Testis (tissue), 2 donors: ENCODE results near the gene ODAD3.
"Not testable (repeated sequence)": the region's sequence is repeated elsewhere in the genome, so short reads cannot be mapped to it uniquely, and the experiment has no call there.

ENCODE experiments used
- POLR2A ChIP-seq: fragments of 450-650 bp; IDR thresholded peaks from one replicate; pipeline ENCODE4 v1.6.1; 2017; ENCODE audit warnings: antibody characterized with exemption, mild to moderate bottlenecking, moderate library complexity
- TF ChIP-seq, protein P1 (sequence below), 3 experiments: fragments of 450-650 bp in 2 of 3; fragments of 200-600 bp in 1 of 3; sonication (generic) in 1 of 3; IDR thresholded peaks; one replicate each; pipeline ENCODE4 v1.5.1; 2016 to 2019; ENCODE audit warnings: antibody characterized with exemption in 3 of 3, mild to moderate bottlenecking in 2 of 3, moderate library complexity in 1 of 3

DNA sequence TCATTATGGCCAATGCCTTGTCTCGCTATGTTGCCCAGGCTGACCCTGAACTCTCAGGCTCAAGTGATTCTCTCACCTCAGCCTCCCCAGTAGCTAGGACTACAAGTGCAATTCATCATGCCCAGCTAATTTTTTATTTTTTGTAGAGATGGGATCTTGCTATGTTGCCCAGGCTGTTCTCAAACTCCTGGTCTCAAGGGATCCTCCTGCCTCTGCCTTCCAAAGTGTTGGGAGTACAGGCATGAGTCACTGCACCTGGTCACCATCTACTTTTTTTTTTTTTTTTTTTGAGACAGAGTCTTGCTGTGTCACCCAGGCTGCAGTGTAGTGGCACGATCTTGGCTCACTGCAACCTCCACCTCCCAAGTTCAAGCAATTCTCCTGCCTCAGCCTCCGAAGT, 40.4 kb upstream of the ODAD3 start:
- TF ChIP-seq, protein P1, sequence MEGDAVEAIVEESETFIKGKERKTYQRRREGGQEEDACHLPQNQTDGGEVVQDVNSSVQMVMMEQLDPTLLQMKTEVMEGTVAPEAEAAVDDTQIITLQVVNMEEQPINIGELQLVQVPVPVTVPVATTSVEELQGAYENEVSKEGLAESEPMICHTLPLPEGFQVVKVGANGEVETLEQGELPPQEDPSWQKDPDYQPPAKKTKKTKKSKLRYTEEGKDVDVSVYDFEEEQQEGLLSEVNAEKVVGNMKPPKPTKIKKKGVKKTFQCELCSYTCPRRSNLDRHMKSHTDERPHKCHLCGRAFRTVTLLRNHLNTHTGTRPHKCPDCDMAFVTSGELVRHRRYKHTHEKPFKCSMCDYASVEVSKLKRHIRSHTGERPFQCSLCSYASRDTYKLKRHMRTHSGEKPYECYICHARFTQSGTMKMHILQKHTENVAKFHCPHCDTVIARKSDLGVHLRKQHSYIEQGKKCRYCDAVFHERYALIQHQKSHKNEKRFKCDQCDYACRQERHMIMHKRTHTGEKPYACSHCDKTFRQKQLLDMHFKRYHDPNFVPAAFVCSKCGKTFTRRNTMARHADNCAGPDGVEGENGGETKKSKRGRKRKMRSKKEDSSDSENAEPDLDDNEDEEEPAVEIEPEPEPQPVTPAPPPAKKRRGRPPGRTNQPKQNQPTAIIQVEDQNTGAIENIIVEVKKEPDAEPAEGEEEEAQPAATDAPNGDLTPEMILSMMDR (IDR thresholded peaks at IDR 0.05): not testable (repeated sequence)
- TF ChIP-seq POLR2A: not testable (repeated sequence)
